ENCODE results near the gene RIMS4.

RIMS4 gene

DNA sequence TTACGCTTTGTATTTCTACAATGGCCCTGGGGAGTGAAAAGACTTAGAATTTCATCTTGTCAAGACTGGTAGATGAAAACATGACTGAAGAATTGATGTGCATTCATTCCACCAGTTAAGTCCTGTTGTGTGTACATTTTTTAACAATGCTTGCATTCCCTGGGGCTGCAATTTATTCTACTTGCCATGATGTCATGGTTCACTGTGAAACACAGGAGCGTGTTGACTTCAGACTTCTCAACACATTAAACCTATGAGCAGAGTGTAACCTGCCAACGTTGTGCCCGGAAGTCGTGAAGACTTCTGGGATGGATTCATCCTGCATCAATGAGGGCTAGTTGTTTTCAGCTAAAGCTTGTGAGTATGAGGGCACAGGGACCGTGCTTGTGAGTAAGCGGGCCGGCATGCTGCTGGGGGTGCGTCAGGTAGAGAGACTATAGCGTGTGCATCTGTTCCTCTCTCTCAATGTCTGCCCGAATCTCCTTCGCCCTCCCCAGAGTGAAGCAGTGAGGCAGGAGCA lies 26.3 kb upstream of the RIMS4 start:
- no peaks in the 10 kb centered on the region for H3K9me2 ChIP-seq (replicated peaks; ENCODE audit: low read depth, low read length)
- H3K4me2 ChIP-seq (ENCODE audit: low read depth, low read length, poor library complexity, severe bottlenecking) = no peak overlapping the region
- no peaks in the 10 kb centered on the region for H3F3A ChIP-seq (ENCODE audit: low read depth)
- H3K4me1 ChIP-seq (ENCODE audit: insufficient read depth, low read length, poor library complexity, severe bottlenecking) = no peaks in the 10 kb centered on the region
- no peak overlapping the region for H2AFZ ChIP-seq (ENCODE audit: low read length)
- TF ChIP-seq EZH2phosphoT487 (IDR thresholded peaks at IDR 0.05; ENCODE audit: borderline replicate concordance) = no peak
- TF ChIP-seq, protein P1, sequence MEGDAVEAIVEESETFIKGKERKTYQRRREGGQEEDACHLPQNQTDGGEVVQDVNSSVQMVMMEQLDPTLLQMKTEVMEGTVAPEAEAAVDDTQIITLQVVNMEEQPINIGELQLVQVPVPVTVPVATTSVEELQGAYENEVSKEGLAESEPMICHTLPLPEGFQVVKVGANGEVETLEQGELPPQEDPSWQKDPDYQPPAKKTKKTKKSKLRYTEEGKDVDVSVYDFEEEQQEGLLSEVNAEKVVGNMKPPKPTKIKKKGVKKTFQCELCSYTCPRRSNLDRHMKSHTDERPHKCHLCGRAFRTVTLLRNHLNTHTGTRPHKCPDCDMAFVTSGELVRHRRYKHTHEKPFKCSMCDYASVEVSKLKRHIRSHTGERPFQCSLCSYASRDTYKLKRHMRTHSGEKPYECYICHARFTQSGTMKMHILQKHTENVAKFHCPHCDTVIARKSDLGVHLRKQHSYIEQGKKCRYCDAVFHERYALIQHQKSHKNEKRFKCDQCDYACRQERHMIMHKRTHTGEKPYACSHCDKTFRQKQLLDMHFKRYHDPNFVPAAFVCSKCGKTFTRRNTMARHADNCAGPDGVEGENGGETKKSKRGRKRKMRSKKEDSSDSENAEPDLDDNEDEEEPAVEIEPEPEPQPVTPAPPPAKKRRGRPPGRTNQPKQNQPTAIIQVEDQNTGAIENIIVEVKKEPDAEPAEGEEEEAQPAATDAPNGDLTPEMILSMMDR (conservative IDR thresholded peaks at IDR 0.05; ENCODE audit: low read length) = no peak
- no peaks in the 10 kb centered on the region for H4K20me1 ChIP-seq (ENCODE audit: insufficient read depth, low read length, poor library complexity, severe bottlenecking)
- peaks cover 6% of the 10 kb centered on the region for H3K27me3 ChIP-seq (ENCODE audit: insufficient read depth, low read length, poor library complexity, severe bottlenecking)
- H3K9ac ChIP-seq (ENCODE audit: low read depth, low read length, poor library complexity, severe bottlenecking) = no peak overlapping the region
- H3K79me2 ChIP-seq (ENCODE audit: insufficient read depth, low read length) = no peaks in the 10 kb centered on the region
- H3K4me3 ChIP-seq (ENCODE audit: low read length, poor library complexity, severe bottlenecking) = no peak overlapping the region
- H3K36me3 ChIP-seq (ENCODE audit: insufficient read depth, low read length) = no peaks in the 10 kb centered on the region
- H3K9me3 ChIP-seq (ENCODE audit: insufficient read depth, low read depth, low read length) = no peaks in the 10 kb centered on the region

DNA sequence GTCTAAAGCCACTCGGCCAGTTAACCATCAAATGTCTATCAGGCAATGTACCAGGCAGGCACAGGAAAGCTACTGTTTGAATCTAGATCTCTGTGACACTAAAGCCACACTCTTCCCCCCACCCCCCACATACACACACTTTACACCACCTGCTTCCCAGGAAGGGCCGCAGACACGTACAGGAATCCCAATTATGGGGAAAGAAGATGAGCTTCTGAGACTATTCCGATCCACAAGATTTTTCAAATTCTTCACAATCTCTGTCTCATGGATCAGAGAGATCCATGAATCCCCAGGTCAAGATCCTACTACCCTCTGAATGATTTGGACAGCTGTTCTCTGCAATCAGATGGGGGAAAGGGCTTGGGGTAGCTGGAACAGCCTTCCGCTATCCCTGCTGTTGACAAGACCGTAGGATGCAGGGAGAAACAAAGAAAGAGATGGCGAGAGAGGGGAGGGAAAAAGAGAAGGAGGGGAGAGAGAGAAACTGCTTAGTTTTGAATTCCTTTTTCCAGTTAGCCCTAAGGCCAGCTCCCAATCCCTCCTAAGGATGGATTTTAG lies 25.4 kb upstream of the RIMS4 start:
- no peaks in the 10 kb centered on the region for H3K9me2 ChIP-seq (replicated peaks; ENCODE audit: low read depth, low read length)
- no peak overlapping the region for H2AFZ ChIP-seq (ENCODE audit: low read length)
- no peak overlapping the region for H3K4me3 ChIP-seq (ENCODE audit: low read length, poor library complexity, severe bottlenecking)
- H3K9ac ChIP-seq (ENCODE audit: low read depth, low read length, poor library complexity, severe bottlenecking) = no peak overlapping the region
- no peaks in the 10 kb centered on the region for H3F3A ChIP-seq (ENCODE audit: low read depth)
- H3K4me1 ChIP-seq (ENCODE audit: insufficient read depth, low read length, poor library complexity, severe bottlenecking) = no peaks in the 10 kb centered on the region
- no peaks in the 10 kb centered on the region for H3K36me3 ChIP-seq (ENCODE audit: insufficient read depth, low read length)
- H3K4me2 ChIP-seq (ENCODE audit: low read depth, low read length, poor library complexity, severe bottlenecking) = no peak overlapping the region
- peaks cover 6% of the 10 kb centered on the region for H3K27me3 ChIP-seq (ENCODE audit: insufficient read depth, low read length, poor library complexity, severe bottlenecking)
- H4K20me1 ChIP-seq (ENCODE audit: insufficient read depth, low read length, poor library complexity, severe bottlenecking) = no peaks in the 10 kb centered on the region
- no peaks in the 10 kb centered on the region for H3K9me3 ChIP-seq (ENCODE audit: insufficient read depth, low read depth, low read length)
- TF ChIP-seq EZH2phosphoT487 (IDR thresholded peaks at IDR 0.05; ENCODE audit: borderline replicate concordance) = no peak
- TF ChIP-seq, protein P1 (conservative IDR thresholded peaks at IDR 0.05; ENCODE audit: low read length) = no peak
- no peaks in the 10 kb centered on the region for H3K79me2 ChIP-seq (ENCODE audit: insufficient read depth, low read length)

DNA sequence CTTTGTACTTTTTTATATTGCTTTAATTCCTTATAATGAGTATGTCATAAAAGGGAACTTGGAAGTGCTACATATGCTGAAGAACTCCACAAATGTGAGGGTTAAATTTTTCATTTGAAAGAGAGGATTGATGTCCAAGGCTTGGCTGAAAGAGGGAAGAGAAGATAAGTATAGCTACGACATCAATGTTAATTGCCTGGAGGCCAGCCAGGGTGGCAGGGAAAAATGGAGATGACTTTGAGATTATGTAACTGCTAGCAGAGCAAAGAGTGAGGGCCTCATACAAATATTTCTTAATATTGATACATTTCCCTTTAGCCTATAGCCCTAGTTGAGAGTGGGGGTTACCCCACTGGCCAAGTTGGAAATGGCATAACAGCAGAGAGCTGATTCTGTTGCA lies 24.8 kb upstream of the RIMS4 start:
- H3K4me3 ChIP-seq (ENCODE audit: low read length, poor library complexity, severe bottlenecking) = no peak overlapping the region
- no peaks in the 10 kb centered on the region for H3F3A ChIP-seq (ENCODE audit: low read depth)
- no peak overlapping the region for H3K4me2 ChIP-seq (ENCODE audit: low read depth, low read length, poor library complexity, severe bottlenecking)
- H3K9ac ChIP-seq (ENCODE audit: low read depth, low read length, poor library complexity, severe bottlenecking) = no peak overlapping the region
- H3K79me2 ChIP-seq (ENCODE audit: insufficient read depth, low read length) = no peaks in the 10 kb centered on the region
- no peaks in the 10 kb centered on the region for H3K4me1 ChIP-seq (ENCODE audit: insufficient read depth, low read length, poor library complexity, severe bottlenecking)
- no peaks in the 10 kb centered on the region for H3K36me3 ChIP-seq (ENCODE audit: insufficient read depth, low read length)
- H3K27me3 ChIP-seq (ENCODE audit: insufficient read depth, low read length, poor library complexity, severe bottlenecking) = peaks cover 6% of the 10 kb centered on the region
- H3K9me3 ChIP-seq (ENCODE audit: insufficient read depth, low read depth, low read length) = no peaks in the 10 kb centered on the region
- H4K20me1 ChIP-seq (ENCODE audit: insufficient read depth, low read length, poor library complexity, severe bottlenecking) = no peaks in the 10 kb centered on the region
- no peaks in the 10 kb centered on the region for H3K9me2 ChIP-seq (replicated peaks; ENCODE audit: low read depth, low read length)
- H2AFZ ChIP-seq (ENCODE audit: low read length) = no peak overlapping the region
- no peak for TF ChIP-seq EZH2phosphoT487 (IDR thresholded peaks at IDR 0.05; ENCODE audit: borderline replicate concordance)
- TF ChIP-seq, protein P1 (conservative IDR thresholded peaks at IDR 0.05; ENCODE audit: low read length) = no peak
